Upper lobe of left lung (tissue), 4 donors: ENCODE data around the gene NXPE3.

ENCODE experiments used
- CTCF ChIP-seq, 6 experiments: fragments of 450-650 bp in 4 of 6; fragments of 200-600 bp in 2 of 6; sonication (generic) in 2 of 6; IDR thresholded peaks; one replicate each; pipeline ENCODE4 v1.5.1; 2016 to 2019; ENCODE audit warnings: antibody characterized with exemption in 6 of 6
- POLR2A ChIP-seq, 4 donors: fragments of 450-650 bp; IDR thresholded peaks; one replicate each; pipeline ENCODE4 v1.5.1; 2016 to 2017; ENCODE audit warnings: antibody characterized with exemption in 4 of 4, mild to moderate bottlenecking in 2 of 4
- POLR2AphosphoS5 ChIP-seq, 2 donors: sonication (generic); formaldehyde crosslinking; IDR thresholded peaks; one replicate each; pipeline ENCODE4 v1.5.1; 2017; ENCODE audit warnings: antibody characterized with exemption in 2 of 2

- no peak for TF ChIP-seq POLR2AphosphoS5 (IDR thresholded peaks at IDR 0.05)
- peak in 1 of 4 donors; percentile 22 for TF ChIP-seq POLR2A (IDR thresholded peaks at IDR 0.05)
- no peak for TF ChIP-seq CTCF (IDR thresholded peaks at IDR 0.05)
Observed at GRCh38 chr3:101850246-101851051, 71.4 kb downstream of the NXPE3 start.
